HL-60/S4 treated with phorbol 12-myristate 13-acetate at 8.2 ng/mL for 4 days and 3 days (cell line): ENCODE data around the gene YIPF6.
"Not testable (repeated sequence)": the region's sequence is repeated elsewhere in the genome, so short reads cannot be mapped to it uniquely, and the experiment has no call there.

Source experiments
- in situ Hi-C: fragments of 300-500 bp; cut with MboI; formaldehyde crosslinking; loops from 2 replicates; pipeline ENCODE4 v1.15.0; 2022; ENCODE audit warnings: low sequenced_read_pairs

The YIPF6 gene, protein sequence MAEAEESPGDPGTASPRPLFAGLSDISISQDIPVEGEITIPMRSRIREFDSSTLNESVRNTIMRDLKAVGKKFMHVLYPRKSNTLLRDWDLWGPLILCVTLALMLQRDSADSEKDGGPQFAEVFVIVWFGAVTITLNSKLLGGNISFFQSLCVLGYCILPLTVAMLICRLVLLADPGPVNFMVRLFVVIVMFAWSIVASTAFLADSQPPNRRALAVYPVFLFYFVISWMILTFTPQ

DNA sequence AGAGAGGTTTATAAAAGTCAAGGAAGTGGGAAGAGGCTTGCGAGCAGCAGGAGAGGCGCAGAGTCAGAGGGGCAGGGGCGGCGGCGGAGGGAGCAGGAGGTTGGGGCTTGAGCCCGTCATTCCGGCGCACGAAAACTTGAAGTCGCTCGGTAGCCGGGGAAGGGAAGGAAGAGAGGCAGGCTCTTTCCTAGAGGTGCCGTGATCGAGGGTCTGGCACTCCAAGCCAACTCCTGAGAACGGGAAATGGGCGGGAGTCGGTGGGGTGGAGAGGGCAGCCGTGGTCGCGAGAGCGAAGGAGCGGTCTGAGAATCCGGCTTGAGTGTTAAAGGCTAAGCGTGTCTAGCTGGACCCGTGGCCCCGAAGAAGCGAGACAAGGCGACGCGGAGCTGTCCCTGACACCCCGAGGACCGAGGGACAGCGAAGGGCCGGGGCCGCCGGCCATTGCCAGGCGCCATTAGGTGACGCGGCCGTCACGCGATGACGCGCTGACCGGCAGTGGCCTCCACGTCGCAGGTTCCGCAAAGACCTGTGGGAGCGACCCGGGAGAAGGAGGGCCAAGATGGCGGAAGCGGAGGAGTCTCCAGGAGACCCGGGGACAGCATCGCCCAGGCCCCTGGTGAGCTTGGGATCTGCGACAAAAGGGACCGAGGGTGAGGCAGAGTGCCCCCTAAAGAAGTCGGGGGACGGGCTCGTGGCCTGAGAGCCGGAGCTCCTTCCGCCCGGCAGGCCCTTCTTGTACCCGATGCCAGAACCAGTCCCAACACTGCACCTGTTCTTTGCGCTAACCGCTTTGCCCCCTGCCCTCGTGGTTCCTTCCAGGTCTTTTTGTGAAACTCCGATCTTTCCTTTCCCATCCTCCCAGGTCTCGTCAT is at the start of gene YIPF6:
TSS of gene YIPF6 (plus strand) at position 544 of the 872 bp plus-strand sequence. CDS start at position 560, 16 bp downstream.
- in situ Hi-C loops = no loop called here

DNA sequence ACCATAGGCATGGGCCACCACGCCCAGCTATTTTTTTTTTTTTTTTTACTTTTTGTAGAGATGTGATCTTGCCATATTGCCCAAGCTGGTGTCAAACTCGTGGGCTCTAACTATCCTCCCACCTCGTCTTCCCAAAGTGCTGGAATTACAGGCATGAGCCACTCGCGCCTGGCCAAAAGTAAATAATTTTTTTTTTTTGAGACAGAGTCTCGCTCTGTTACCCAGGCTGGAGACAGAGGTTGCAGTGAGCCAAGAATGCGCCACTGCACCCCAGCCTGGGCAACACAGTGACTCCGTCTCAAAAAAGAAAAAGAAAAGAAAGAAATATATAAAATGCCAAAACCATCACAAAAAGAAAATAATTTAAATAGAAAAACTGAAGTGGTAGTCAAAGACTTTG is 47.1 kb upstream of the YIPF6 start:
- in situ Hi-C loops = no loop called here

DNA sequence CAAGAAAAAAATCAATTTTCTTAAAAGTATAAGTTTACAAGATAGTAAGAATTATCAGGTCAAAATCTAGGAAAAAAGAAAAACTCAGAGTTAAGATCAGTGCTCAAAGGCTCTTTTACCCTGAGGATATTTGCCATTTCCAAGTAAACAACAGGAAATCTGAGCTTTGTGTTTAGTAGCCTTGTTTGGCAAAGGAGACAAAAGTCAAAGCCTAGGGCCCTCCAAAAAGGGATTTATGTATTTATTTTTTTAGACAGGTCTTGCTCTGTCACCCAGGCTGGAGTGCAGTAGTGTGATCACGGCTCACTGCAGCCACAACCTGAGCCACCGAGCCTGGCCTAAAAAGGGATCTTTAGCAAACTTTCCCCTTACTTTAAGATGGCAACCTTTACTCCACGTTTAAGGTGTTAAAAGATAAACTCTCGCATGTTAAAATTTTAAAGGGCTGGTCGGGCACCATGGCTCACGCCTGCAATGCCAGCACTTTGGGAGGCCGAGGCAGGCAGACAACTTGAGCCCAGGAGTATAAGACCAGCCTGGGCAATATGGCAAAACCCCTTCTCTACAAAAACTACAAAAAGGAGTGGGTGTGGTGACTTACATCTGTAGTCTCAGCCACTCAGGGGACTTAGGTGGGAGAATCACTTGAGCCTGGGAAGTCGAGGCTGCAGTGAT is 44.2 kb upstream of the YIPF6 start:
- in situ Hi-C loops = no loop called here

DNA sequence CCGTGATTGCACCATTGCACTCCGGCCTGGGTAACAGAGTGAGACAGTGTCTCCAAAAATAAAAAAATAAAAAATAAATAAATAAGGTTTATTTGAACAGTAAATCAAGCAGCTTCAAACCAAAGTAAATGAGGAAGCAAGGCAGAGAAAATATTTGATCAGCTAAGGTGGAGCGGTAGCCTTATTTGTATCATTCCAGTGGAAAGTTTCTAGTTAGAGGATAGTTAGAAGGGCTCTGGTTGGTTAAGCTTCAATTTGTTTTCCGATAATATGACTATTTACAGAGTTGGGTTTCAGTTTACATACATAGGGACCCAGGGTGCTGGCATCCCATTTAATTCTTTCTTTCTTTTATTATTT is 43.7 kb upstream of the YIPF6 start:
- in situ Hi-C loops = no loop called here

DNA sequence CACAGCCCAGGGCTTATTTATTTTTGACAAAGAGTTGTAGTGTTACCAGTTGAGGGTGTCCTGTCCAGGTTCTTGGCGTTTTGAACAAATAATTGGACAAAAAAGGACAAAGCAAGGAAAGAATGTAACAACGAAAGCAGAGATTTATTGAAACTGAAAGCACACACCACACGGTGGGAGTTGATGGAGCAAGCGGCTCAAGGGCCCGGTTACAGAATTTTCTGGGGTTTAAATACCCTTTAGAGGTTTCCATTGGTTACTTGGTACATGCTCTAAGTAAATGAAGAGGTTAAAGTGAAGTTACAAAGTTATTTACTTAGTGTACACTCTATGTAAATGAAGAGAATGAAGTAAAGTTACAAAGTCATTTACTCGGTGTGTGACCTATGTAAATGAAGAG is 37.8 kb upstream of the YIPF6 start:
- in situ Hi-C loops = no loop called here

DNA sequence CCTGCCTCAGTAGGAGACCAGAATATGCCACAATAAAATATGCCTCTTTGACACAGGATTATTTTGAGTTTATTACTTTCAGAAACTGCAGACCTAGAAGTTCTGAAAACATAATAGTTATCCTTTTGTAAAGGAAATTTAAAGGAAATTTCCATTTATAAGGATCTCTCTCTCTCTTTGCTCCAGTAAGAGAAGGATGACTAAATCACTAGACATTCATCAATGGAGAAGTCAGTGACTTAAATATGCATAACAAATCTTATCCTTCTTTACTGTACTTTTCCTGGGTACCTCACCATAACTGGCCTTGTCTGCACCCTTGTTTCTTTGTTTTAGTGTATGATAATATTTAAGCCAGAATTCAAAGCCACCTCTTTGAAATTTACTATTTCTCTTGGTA is 37.3 kb upstream of the YIPF6 start:
- in situ Hi-C loops = no loop called here

DNA sequence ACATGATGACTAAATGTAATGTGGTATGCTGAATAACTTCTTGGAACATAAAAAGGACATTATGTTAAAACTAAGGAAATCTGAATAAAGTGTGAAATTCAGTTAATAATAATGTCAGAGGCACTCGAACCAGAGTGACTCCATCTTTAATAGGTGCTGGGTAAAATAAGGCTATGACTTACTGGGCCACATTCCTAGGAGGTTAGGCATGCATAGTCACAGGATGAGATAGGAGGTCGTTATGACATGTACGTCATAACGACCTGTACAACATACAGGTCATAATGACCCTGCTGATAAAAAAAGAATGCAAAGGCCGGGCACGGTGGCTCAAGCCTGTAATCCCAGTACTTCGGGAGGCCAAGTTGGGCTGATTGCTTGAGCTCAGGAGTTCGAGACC is 36.7 kb upstream of the YIPF6 start:
- in situ Hi-C loops = no loop called here

DNA sequence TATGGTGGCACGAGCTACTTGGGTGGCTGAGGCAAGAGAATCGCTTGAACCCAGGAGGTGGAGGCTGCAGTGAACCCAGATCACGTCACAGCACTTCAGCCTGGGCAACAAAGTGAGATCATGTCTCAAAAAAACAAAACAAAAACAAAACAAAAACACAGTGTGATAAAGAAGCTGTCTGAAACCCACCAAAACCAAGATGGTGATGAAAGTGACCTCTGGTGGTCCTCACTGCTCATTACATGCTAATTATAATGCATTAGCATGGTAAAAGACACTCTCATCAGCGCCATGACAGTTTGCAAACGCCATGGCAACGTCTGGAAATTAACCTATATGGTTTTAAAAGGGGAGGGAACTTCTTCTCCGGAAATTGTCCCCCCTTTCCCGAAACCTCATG is 36.2 kb upstream of the YIPF6 start:
- in situ Hi-C loops = no loop called here

DNA sequence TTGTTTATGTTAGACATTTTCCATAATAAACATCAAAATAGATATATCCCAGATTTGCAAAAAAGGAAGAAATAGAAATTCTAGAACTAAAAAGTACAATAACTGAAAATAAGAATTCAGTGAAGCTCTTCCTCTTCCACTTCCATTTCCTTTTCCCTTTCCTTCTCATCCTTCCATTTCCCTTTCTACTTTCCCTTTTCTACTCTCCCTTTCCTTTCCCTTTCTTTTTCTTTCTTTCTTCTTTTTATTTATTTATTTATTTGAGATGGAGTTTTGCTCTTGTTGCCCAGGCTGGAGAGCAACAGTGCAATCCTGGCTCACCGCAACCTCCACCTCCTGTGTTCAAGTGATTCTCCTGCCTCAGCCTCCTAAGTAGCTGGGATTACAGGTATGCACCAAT is 35.0 kb upstream of the YIPF6 start:
- in situ Hi-C loops = no loop called here

DNA sequence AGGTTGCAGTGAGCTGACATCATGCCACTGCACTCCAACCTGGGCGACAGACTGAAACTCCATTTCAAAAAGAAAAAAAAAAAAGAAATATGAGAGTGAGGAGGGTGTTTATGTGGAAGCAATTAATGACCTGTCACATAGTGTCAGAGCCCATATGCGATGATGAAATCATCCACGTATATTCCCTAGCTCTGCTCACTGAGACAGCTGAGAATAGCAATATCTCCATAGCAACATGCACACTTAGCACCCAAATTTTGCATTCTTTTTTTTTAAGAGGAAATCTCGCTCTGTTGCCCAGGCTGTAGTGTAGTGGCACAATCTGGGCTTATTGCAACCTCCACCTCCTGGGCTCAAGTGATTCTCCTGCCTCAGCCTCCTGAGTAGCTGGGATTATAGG is 34.1 kb upstream of the YIPF6 start:
- in situ Hi-C loops = no loop called here

DNA sequence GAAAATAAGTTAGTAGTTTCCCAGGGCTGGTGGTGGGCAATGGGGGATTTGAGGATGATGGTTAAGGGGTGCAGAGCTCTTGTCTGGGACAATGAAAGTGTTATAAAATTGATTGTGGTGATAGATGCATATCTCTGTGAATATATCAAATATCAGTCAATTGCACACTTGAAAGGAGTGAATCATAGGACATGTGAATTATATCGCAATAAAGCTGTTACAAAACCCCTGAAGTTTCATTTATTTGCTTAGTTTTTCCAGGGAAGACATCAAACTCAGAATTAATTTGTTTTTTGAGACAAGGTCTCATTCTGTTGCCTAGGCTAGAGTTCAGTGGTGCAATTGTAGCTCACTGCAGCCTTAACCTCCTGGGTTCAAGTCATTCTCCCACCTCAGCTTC is 17.9 kb upstream of the YIPF6 start:
- in situ Hi-C loops = no loop called here

DNA sequence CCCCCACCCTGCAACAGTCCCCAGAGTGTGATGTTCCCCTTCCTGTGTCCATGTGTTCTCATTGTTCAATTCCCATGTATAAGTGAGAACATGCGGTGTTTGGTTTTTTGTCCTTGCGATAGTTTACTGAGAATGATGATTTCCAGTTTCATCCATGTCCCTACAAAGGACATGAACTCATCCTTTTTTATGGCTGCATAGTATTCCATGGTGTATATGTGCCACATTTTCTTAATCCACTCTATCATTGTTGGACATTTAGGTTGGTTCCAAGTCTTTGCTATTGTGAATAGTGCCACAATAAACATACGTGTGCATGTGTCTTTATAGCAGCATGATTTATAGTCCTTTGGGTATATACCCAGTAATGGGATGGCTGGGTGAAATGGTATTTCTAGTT is 12.7 kb upstream of the YIPF6 start:
- in situ Hi-C loops = not testable (repeated sequence)

DNA sequence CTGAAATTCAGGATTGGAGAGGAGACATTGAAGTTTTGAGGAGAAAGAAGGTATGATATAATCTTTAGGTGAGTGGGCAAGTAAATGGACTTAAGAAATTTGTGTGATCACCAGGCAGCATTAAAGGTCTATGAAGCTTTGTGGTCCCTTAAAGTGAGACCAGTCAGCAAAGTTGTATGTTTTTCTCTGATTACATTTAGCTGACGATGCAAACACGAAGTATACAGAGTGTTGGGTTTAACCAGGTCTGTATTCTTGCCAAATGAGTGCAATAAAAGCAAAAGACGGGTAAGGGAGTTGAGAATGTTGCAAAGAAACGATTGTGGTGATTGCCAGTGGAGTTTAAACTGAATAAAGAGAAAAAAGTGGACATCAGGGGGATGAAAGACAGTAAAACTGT is 11.6 kb upstream of the YIPF6 start:
- in situ Hi-C loops = no loop called here

DNA sequence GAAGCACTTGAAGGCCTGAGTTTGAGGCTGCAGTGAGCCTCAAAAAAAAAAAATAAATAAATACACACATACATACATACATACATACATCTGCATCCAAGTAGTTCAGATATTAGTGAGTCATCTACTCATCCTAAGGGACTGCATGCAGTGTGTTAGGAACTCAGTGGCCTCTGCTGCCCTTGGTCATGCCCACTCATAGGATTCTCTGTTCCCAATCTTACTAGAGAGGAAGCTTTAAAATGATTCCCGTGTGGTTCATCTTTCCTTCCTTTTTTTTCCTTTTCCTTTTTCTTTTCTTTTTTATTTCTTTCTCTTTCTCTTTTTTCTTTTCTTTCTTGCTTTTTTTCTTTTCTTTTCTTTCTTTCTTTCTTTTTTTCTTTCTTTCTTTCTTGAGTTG is 10.9 kb upstream of the YIPF6 start:
- in situ Hi-C loops = no loop called here

DNA sequence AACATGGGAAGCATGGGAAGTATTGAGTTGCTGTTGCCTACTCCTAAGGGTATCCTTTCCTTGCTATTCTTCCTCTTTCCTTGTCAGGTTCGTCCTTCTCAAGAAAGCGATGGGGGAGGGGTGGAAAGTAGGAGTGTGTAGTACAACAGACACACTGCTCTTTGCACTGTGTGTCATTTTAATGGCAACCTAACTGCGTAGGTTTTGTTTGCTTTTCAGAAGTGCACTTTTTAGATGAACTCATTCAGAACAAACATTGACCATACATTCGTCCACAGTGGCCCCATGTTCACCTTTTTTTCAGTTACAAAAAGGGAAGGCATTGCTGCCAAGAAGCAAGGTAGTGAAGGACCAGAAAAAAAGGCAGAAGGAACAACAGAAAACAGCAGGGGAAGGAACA is 10.2 kb upstream of the YIPF6 start:
- in situ Hi-C loops = no loop called here

DNA sequence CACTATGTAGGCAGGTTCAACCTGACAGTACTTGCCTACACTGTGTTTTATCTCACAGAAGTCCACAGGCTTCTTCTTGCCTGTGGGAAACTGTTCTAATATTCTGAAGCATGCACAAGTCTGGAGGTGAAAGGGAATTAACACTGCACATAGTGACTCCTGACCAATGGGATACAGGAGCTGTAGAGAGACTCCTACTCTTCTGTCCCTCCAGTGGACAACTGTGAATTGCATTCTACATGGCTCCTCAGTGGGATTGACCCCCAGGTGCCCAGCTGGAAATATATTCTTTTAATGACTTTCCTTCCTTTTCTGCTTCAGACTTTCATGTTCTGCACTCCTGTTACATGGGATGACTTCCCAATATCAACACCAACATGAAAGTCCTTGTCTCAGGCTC is 8.2 kb upstream of the YIPF6 start:
- in situ Hi-C loops = no loop called here

DNA sequence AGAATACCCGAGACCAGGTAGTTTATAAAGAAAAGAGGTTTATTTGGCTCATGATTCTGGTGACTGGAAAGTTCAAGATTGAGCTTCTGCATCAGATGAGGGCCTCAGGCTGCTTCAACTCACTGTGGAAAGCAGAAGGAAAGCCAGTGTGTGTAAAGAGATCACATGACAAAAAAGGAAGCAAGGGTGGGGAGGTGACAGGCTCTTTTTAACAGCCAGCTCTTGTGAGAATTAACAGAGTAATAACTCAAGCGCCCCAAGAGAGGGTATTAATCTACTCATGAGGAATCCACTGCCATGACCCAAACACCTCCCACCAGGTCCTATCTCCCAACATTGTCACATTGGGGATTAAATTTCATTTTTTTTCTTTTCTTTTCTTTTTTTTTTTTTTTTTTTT is 6.3 kb upstream of the YIPF6 start:
- in situ Hi-C loops = no loop called here

DNA sequence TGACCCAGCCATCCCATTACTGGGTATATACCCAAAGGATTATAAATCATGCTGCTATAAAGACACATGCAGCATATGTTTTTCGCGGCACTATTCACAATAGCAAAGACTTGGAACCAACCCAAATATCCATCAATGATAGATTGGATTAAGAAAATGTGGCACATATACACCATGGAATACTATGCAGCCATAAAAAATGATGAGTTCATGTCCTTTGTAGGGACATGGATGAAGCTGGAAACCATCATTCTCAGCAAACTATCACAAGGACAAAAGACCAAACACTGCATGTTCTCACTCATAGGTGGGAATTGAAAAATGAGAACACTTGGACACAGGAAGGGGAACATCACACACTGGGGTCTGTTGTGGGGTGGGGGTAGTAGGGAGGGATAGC is 5.1 kb upstream of the YIPF6 start:
- in situ Hi-C loops = not testable (repeated sequence)

DNA sequence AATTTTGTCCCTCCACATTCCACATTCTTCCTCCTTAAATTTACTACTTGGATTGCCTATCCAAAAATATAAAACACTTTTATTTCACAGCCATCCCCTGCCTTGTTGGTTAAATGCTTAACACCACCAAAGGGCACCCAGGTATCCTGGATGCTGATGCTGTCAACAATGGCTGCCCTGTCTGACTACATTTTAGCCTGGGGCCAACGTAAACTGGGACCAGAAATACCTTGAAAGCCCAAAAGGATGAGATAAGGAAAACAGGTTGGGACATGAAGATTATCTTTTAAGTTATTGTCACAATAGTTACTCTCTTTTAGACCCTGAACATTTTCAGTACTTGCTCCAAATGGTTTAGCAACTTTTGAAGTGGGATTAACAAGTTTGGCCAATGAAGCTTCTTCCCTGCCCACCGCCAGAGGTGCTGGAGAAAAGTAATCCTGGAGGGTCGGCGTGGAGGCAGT is 775 bp upstream of the YIPF6 start:
- in situ Hi-C loops = no loop called here

DNA sequence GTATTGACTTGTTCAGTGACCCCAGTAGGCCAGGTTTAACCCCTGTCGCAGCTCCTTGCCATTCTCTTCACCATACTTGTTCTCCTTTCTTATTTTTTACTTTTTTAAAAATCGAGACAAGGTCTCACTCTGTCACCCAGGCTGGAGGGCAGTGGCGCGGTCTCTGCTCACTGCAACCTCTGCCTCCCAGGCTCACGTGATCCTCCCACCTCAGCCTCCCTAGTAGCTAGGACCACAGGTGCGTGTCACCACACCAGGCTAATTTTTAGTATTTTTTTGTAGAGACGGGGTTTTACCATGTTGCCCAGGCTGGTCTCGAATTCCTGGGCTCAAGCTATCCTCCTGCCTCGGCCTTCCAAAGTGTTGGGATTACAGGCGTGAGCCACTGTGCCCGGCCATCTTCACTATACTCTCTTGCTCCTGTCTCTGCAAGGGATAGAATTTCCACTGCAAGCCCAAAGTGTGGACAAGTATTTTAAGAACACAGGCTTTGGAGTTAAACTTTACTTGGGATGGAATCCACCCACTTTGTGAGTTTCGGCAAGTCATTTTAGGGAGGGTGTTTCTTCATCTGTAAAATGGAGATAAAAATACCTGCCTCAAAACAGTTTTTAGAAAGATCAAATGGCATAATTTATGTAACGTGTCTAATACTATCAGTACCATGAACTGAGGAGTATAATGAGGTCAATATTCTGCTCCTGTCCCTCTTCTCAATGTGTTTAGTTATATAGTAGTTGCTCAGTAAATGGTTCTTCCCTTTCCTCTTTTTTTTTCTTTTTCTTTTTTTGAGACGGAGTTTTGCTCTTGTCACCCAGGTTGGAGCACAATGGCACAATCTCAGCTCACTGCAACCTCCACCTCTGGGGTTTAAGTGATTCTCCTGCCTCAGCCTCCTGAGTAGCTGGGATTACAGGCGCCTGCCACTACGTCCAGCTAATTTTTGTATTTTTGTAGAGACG is 973 bp downstream of the YIPF6 start:
- in situ Hi-C loops = loop anchor here (10.0 kb wide), 1 partner anchor 215 kb away; no protein-coding TSS in a partner anchor
